Heart right ventricle (tissue), 16 donors: Measurements from ENCODE around the gene SLIT1. TPM values are rescaled to one million over a fixed set of nuclear protein-coding genes. Genes with fewer than 3 reads are reported as not detected.
A peak's percentile ranks its signal among the peaks of the same experiment; 100 is the strongest.

Experiments
- ATAC-seq, 8 donors: fragments of 200-7000 bp; cut with Tn5 transposase; one replicate each; pipeline ENCODE4 v1.9.1; 2020; ENCODE audit warnings: mild to moderate bottlenecking in 8 of 8, moderate library complexity in 8 of 8, moderate number of reproducible peaks in 1 of 8
- DNase-seq, 2 donors: peaks; one replicate each; pipeline ENCODE4 v3.0.0-alpha.2; 2020
- H3K27ac ChIP-seq, 10 donors: fragments of 200-600 bp; sonication (generic) in 2 of 10; one replicate each; pipeline versions ENCODE4 v1.5.0 to v1.8.0; 2020 to 2022; ENCODE audit warnings: mild to moderate bottlenecking in 3 of 10
- H3K27me3 ChIP-seq, 7 donors: fragments of 200-600 bp; one replicate each; pipeline ENCODE4 v1.8.0; 2021 to 2022; ENCODE audit warnings: mild to moderate bottlenecking in 2 of 7
- H3K36me3 ChIP-seq, 9 donors: fragments of 200-600 bp; sonication (generic) in 1 of 9; one replicate each; pipeline versions ENCODE4 v1.5.0 to v1.8.0; 2020 to 2022; ENCODE audit warnings: mild to moderate bottlenecking in 2 of 9
- H3K4me1 ChIP-seq, 9 donors: fragments of 200-600 bp; sonication (generic) in 1 of 9; one replicate each; pipeline versions ENCODE4 v1.5.0 to v1.8.0; 2020 to 2022; ENCODE audit warnings: mild to moderate bottlenecking in 4 of 9
- H3K4me3 ChIP-seq, 10 donors: fragments of 200-600 bp; sonication (generic) in 2 of 10; one replicate each; pipeline versions ENCODE4 v1.5.0 to v1.8.0; 2020 to 2022; ENCODE audit warnings: mild to moderate bottlenecking in 7 of 10, moderate library complexity in 2 of 10
- H3K9me3 ChIP-seq, 11 donors: fragments of 200-600 bp in 10 of 11; sonication (generic) in 2 of 11; one replicate each; pipeline versions ENCODE4 v1.5.0 to v1.8.0; 2013 to 2022; ENCODE audit warnings: mild to moderate bottlenecking in 2 of 11, control low read depth in 1 of 11, moderate library complexity in 1 of 11
- CTCF ChIP-seq, 9 donors: fragments of 200-600 bp; sonication (generic) in 2 of 9; IDR thresholded peaks; one replicate each; pipeline versions ENCODE4 v1.5.0 to v1.8.0; 2021 to 2022; ENCODE audit warnings: antibody characterized with exemption in 9 of 9, mild to moderate bottlenecking in 5 of 9, moderate library complexity in 1 of 9
- WGBS, 2 donors: extraction: QIAGEN DNeasy Blood & Tissue Kit; methylation state at CpG; one replicate each; pipeline ENCODE4 v1.1.7; 2013; ENCODE audit warnings: inconsistent platforms in 1 of 2; 5-methylcytosine and 5-hydroxymethylcytosine counted together
- intact Hi-C, 10 donors: fragments of 100-400 bp; cut with DNase I; formaldehyde crosslinking; loops; one replicate each; pipeline versions ENCODE4 v1.11.1 to v1.14.2; 2022
- polyA plus RNA-seq, 2 donors: library from polyadenylated mRNA; stranded (reverse); fragments of 200-250 nt; gene quantifications; one replicate each; pipeline ENCODE4 v1.2.3, GENCODE V29; 2013
- total RNA-seq, 10 donors: library from RNA; stranded (reverse); fragmentation: NEBNext Ultra II Directional in 3 of 10; extraction: Animal tissue kit (Norgen Biotek cat#: 25700) in 3 of 10; gene quantifications; one replicate each; pipeline versions ENCODE4 v1.2.1 to v1.2.4, GENCODE V29; 2021 to 2023
- donor health status: Arrhythmogenic right ventricular cardiomyopathy.
- donor health status: ischemic (EF 13 %, LVEDD 7.1; RV severe dilation, severe dysfunction).
- donor health status: healthy with polysubstance abuse.
- donor health status: DM: no; HTN: yes; CAD: no.
- donor health status: DM: no; HTN: no; CAD: no.
- donor health status: ischemic (EF 25% LVEDD 6.9; RV normal size, moderate dysfunction).
- donor health status: ischemic (EF 25% LVEDD 5.7; RV mildly dilated, moderate dysfunction).
- donor health status: healthy.
- donor health status: DM: yes; HTN: yes; CAD: no.
- donor health status: Ischemic cardiomyopathy.
- donor health status: ischemic (EF 35%, LVEDD 5.7; RV mildly dilated, moderate dysfunction).
- donor health status: nonischemic (EF 11% LVEDD 7.7; RV severe dilation, severe dysfunction).
- donor health status: DM: yes; HTN: yes; CAD: no.
- donor health status: PGD.
- donor health status: ischemic (EF 29% LVEDD 5.4; RV normal size, mild dysfunction).
- donor health status: nonischemic (EF 23%, LVEDD 6.1; RV moderate dilation, normal function).

Gene SLIT1
- total and polyA plus RNA-seq, 12 donors, result 0.04 to 0.31 (median 0.13) TPM; not detected in 1

GRCh38 chr10:96973809-96974747 is 211.7 kb downstream of the SLIT1 start:
- H3K27ac ChIP-seq, result no peak overlapping the region
- no peaks in the 10 kb centered on the region for H3K27me3 ChIP-seq
- WGBS, 2 donors, result 56 to 63% methylated on average over 5 of the region's 5 CpGs
- DNase-seq, result no peak
- peak in 2 of 8 donors; percentile 28 to 55 for ATAC-seq
- peaks cover 0 to 13% (median 0%) of the 10 kb centered on the region in 9 donors for H3K4me1 ChIP-seq
- no peak overlapping the region for H3K4me3 ChIP-seq
- no peak for TF ChIP-seq CTCF (IDR thresholded peaks at IDR 0.05)
- intact Hi-C loops, result no loop called here
- H3K36me3 ChIP-seq, result no peaks in the 10 kb centered on the region
- no peaks in the 10 kb centered on the region for H3K9me3 ChIP-seq

- no peak for TF ChIP-seq CTCF (IDR thresholded peaks at IDR 0.05)
- intact Hi-C loops, result no loop called here
- WGBS, 2 donors, result 85 to 93% methylated on average over 1 of the region's 1 CpG
- Histone ChIP-seq H3K4me1 (peaks cover 0 to 13% (median 0%) of the 10 kb centered on the region in 9 donors), H3K27me3 (no peaks in the 10 kb centered on the region), H3K27ac (no peak overlapping the region), H3K4me3 (no peak overlapping the region), H3K9me3 (no peaks in the 10 kb centered on the region), H3K36me3 (no peaks in the 10 kb centered on the region)
- DNase-seq, result no peak
- no peak for ATAC-seq
These were observed 213.5 kb downstream of the SLIT1 start for GRCh38 chr10:96972264-96972663.

GRCh38 chr10:96971324-96971723 is 214.4 kb downstream of the SLIT1 start:
- H3K27ac ChIP-seq, result no peak overlapping the region
- 90 to 93% methylated on average over 2 of the region's 2 CpGs for WGBS, 2 donors
- H3K4me3 ChIP-seq, result no peak overlapping the region
- no peaks in the 10 kb centered on the region for H3K27me3 ChIP-seq
- no peaks in the 10 kb centered on the region for H3K9me3 ChIP-seq
- peaks cover 0 to 13% (median 0%) of the 10 kb centered on the region in 9 donors for H3K4me1 ChIP-seq
- DNase-seq (no peak), ATAC-seq (no peak)
- intact Hi-C loops, result no loop called here
- no peak for TF ChIP-seq CTCF (IDR thresholded peaks at IDR 0.05)
- H3K36me3 ChIP-seq, result no peaks in the 10 kb centered on the region

- DNase-seq, result no peak
These were observed 216.9 kb downstream of the SLIT1 start for GRCh38 chr10:96968682-96969423.

More at GRCh38 chr10:96968682-96969423, 216.9 kb downstream of the SLIT1 start:
- no peaks in the 10 kb centered on the region for H3K9me3 ChIP-seq
- no peaks in the 10 kb centered on the region for H3K27me3 ChIP-seq
- no peak for ATAC-seq
- H3K4me3 ChIP-seq, result no peak overlapping the region
- H3K27ac ChIP-seq, result no peak overlapping the region
- no peaks in the 10 kb centered on the region for H3K36me3 ChIP-seq
- intact Hi-C loops, result no loop called here
- peaks cover 0 to 2% (median 0%) of the 10 kb centered on the region in 9 donors for H3K4me1 ChIP-seq
- 95 to 97% methylated on average over 5 of the region's 5 CpGs for WGBS, 2 donors
- no peak for TF ChIP-seq CTCF (IDR thresholded peaks at IDR 0.05)
